B cell (primary cell): Measurements from ENCODE around the gene ALDH3A1.

Experiments used
- CTCF ChIP-seq: fragments of 200-600 bp; IDR thresholded peaks from one replicate; pipeline ENCODE4 v1.8.0; 2022; ENCODE audit warnings: antibody characterized with exemption, mild to moderate bottlenecking
- EZH2 ChIP-seq: IDR thresholded peaks from 2 replicates; pipeline ENCODE4 v1.6.1; 2012; ENCODE audit warnings: borderline replicate concordance, low read depth, mild to moderate bottlenecking, moderate library complexity, low read length; ENCODE audit not compliant: insufficient read depth, poor library complexity, severe bottlenecking

- TF ChIP-seq CTCF (no peak), EZH2 (no peak)
These were observed 11.8 kb upstream of the ALDH3A1 start for GRCh38 chr17:19759568-19760549.
